Ectodermal cell (in vitro differentiated cells): ENCODE measurements around the gene LRRN4CL.
"Not testable (repeated sequence)": the region's sequence is repeated elsewhere in the genome, so short reads cannot be mapped to it uniquely, and the experiment has no call there.

Experiments
- H3K27ac ChIP-seq: 2 replicates; pipeline ENCODE4 v1.7.0; 2013; ENCODE audit warnings: mild to moderate bottlenecking, low read depth, low read length; ENCODE audit not compliant: insufficient read depth, poor library complexity, severe bottlenecking
- H3K27me3 ChIP-seq: 2 replicates; pipeline ENCODE4 v1.7.0; 2013; ENCODE audit warnings: mild to moderate bottlenecking, low read length; ENCODE audit not compliant: insufficient read depth, control insufficient read depth, poor library complexity, severe bottlenecking
- H3K36me3 ChIP-seq: one replicate; pipeline ENCODE4 v1.7.0; 2013; ENCODE audit warnings: low read length; ENCODE audit not compliant: control insufficient read depth, insufficient read depth
- H3K4me1 ChIP-seq: one replicate; pipeline ENCODE4 v1.7.0; 2013; ENCODE audit warnings: low read length; ENCODE audit not compliant: control insufficient read depth, insufficient read depth
- H3K4me3 ChIP-seq: 2 replicates; pipeline ENCODE4 v1.7.0; 2013; ENCODE audit warnings: low read depth, low read length, control low read depth; ENCODE audit not compliant: insufficient read depth
- H3K9me3 ChIP-seq: 2 replicates; pipeline ENCODE4 v1.7.0; 2013; ENCODE audit warnings: mild to moderate bottlenecking, low read length, moderate library complexity; ENCODE audit not compliant: control insufficient read depth
- WGBS, 2 experiments: methylation state at CpG; one replicate each; pipeline ENCODE4 v1.1.7; 2013; ENCODE audit warnings: missing lambda C conversion rate in 2 of 2; 5-methylcytosine and 5-hydroxymethylcytosine counted together

Gene LRRN4CL

GRCh38 chr11:62677714-62678113, 11.6 kb downstream of the LRRN4CL start:
- WGBS, 2 experiments, result 92 to 94% methylated on average over 15 of the region's 15 CpGs
- no peak overlapping the region for H3K27ac ChIP-seq
- H3K4me1 ChIP-seq, result peaks cover 11% of the 10 kb centered on the region
- no peaks in the 10 kb centered on the region for H3K27me3 ChIP-seq
- peaks cover 12% of the 10 kb centered on the region for H3K36me3 ChIP-seq
- no peaks in the 10 kb centered on the region for H3K9me3 ChIP-seq
- peak overlapping the region; percentile 99 for H3K4me3 ChIP-seq

GRCh38 chr11:62677156-62677555, 12.2 kb downstream of the LRRN4CL start:
- peaks cover 11% of the 10 kb centered on the region for H3K4me1 ChIP-seq
- no peaks in the 10 kb centered on the region for H3K27me3 ChIP-seq
- no peaks in the 10 kb centered on the region for H3K9me3 ChIP-seq
- peaks cover 12% of the 10 kb centered on the region for H3K36me3 ChIP-seq
- 89 to 93% methylated on average over 6 of the region's 6 CpGs for WGBS, 2 experiments
- H3K27ac ChIP-seq, result no peak overlapping the region
- H3K4me3 ChIP-seq, result no peak overlapping the region

- H3K36me3 ChIP-seq, result peaks cover 12% of the 10 kb centered on the region
- H3K9me3 ChIP-seq, result no peaks in the 10 kb centered on the region
- H3K27me3 ChIP-seq, result no peaks in the 10 kb centered on the region
- H3K27ac ChIP-seq, result no peak overlapping the region
- peaks cover 11% of the 10 kb centered on the region for H3K4me1 ChIP-seq
- H3K4me3 ChIP-seq, result no peak overlapping the region
- WGBS, 2 experiments, result 89 to 91% methylated on average over 6 of the region's 6 CpGs
Observed at GRCh38 chr11:62676698-62677097, 12.6 kb downstream of the LRRN4CL start.

GRCh38 chr11:62675415-62675814, 13.9 kb downstream of the LRRN4CL start:
- 96% methylated on average over 10 of the region's 10 CpGs for WGBS, 2 experiments
- not testable (repeated sequence) for H3K9me3 ChIP-seq, H3K27ac ChIP-seq, H3K4me3 ChIP-seq, H3K27me3 ChIP-seq
- Histone ChIP-seq H3K36me3 (peaks cover 12% of the 10 kb centered on the region), H3K4me1 (peaks cover 11% of the 10 kb centered on the region)

- Histone ChIP-seq H3K27ac (no peak overlapping the region), H3K9me3 (no peaks in the 10 kb centered on the region), H3K4me1 (peaks cover 10% of the 10 kb centered on the region), H3K36me3 (peaks cover 12% of the 10 kb centered on the region), H3K4me3 (peak overlapping the region; percentile 4), H3K27me3 (no peaks in the 10 kb centered on the region)
- WGBS, 2 experiments, result 97 to 98% methylated on average over 2 of the region's 2 CpGs
Observed at GRCh38 chr11:62673196-62673525, 16.2 kb downstream of the LRRN4CL start.

- peaks cover 7% of the 10 kb centered on the region for H3K4me1 ChIP-seq
- no peaks in the 10 kb centered on the region for H3K27me3 ChIP-seq
- H3K9me3 ChIP-seq, result no peaks in the 10 kb centered on the region
- peak within 1 kb of the TSS; percentile 75 for H3K27ac ChIP-seq
- peaks cover 8% of the 10 kb centered on the region for H3K36me3 ChIP-seq
- H3K4me3 ChIP-seq, result peak within 1 kb of the TSS; percentile 88
- 1% methylated on average over 59 of the region's 59 CpGs for WGBS, 2 experiments
Observed at GRCh38 chr11:62671608-62672389, 17.5 kb downstream of the LRRN4CL start, which contains the start of the genes LBHD1 and UQCC3. TSS of gene LBHD1 (minus strand) at chr11:62672267. CDS start at chr11:62670031, 2,236 bp downstream. TSS of gene UQCC3 (plus strand) at chr11:62671673. CDS start at chr11:62671746, 73 bp downstream.

- H3K27me3 ChIP-seq, result no peaks in the 10 kb centered on the region
- peaks cover 12% of the 10 kb centered on the region for H3K4me1 ChIP-seq
- peaks cover 11% of the 10 kb centered on the region for H3K36me3 ChIP-seq
- H3K27ac ChIP-seq, result peak overlapping the region; percentile 75
- H3K9me3 ChIP-seq, result no peaks in the 10 kb centered on the region
- WGBS, 2 experiments, result 3 to 4% methylated on average over 17 of the region's 17 CpGs
- H3K4me3 ChIP-seq, result peak overlapping the region; percentile 88
Observed at GRCh38 chr11:62671236-62671607, 18.1 kb downstream of the LRRN4CL start.

- Histone ChIP-seq H3K4me3 (no peak overlapping the region), H3K4me1 (peaks cover 14% of the 10 kb centered on the region), H3K9me3 (no peaks in the 10 kb centered on the region), H3K36me3 (peaks cover 10% of the 10 kb centered on the region), H3K27me3 (no peaks in the 10 kb centered on the region), H3K27ac (no peak overlapping the region)
- WGBS, 2 experiments, result 80 to 88% methylated on average over 4 of the region's 4 CpGs
Observed at GRCh38 chr11:62669420-62670161, 19.7 kb downstream of the LRRN4CL start.

GRCh38 chr11:62667460-62667859, 21.9 kb downstream of the LRRN4CL start:
- 87 to 98% methylated on average over 2 of the region's 2 CpGs for WGBS, 2 experiments
- Histone ChIP-seq H3K27ac (no peak overlapping the region), H3K9me3 (no peaks in the 10 kb centered on the region), H3K4me1 (peaks cover 14% of the 10 kb centered on the region), H3K4me3 (no peak overlapping the region), H3K36me3 (peaks cover 8% of the 10 kb centered on the region), H3K27me3 (no peaks in the 10 kb centered on the region)

- 62 to 63% methylated on average over 16 of the region's 16 CpGs for WGBS, 2 experiments
- Histone ChIP-seq H3K4me1 (peaks cover 14% of the 10 kb centered on the region), H3K27me3 (no peaks in the 10 kb centered on the region), H3K27ac (no peak overlapping the region), H3K36me3 (peaks cover 8% of the 10 kb centered on the region), H3K9me3 (no peaks in the 10 kb centered on the region), H3K4me3 (peak overlapping the region; percentile 97)
Observed at GRCh38 chr11:62666259-62666926, 22.9 kb downstream of the LRRN4CL start.
